GM19324 (cell line): ENCODE data around the gene EDN1.
A peak's percentile ranks its signal among the peaks of the same experiment; 100 is the strongest.

Experiments used
- ATAC-seq: cut with Tn5 transposase; IDR thresholded peaks from one replicate; pipeline ENCODE4 v1.9.1; 2021; ENCODE audit warnings: mild to moderate bottlenecking, moderate library complexity; ENCODE audit not compliant: unreplicated experiment, low FRiP score

EDN1 gene

DNA sequence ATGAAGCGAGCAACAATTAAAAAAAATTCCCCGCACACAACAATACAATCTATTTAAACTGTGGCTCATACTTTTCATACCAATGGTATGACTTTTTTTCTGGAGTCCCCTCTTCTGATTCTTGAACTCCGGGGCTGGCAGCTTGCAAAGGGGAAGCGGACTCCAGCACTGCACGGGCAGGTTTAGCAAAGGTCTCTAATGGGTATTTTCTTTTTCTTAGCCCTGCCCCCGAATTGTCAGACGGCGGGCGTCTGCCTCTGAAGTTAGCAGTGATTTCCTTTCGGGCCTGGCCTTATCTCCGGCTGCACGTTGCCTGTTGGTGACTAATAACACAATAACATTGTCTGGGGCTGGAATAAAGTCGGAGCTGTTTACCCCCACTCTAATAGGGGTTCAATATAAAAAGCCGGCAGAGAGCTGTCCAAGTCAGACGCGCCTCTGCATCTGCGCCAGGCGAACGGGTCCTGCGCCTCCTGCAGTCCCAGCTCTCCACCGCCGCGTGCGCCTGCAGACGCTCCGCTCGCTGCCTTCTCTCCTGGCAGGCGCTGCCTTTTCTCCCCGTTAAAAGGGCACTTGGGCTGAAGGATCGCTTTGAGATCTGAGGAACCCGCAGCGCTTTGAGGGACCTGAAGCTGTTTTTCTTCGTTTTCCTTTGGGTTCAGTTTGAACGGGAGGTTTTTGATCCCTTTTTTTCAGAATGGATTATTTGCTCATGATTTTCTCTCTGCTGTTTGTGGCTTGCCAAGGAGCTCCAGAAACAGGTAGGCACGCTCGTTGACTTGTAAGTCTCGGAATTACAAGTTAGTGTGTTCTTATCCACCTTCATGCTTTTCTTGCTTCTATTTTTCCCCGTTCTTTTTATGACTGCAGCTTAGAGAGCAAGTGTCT lies at the start of gene EDN1:
EDN1 (plus strand) TSS at position 429 of the 888 bp plus-strand sequence; CDS start at position 698, 269 bp downstream.
- peak; percentile 73 for ATAC-seq

DNA sequence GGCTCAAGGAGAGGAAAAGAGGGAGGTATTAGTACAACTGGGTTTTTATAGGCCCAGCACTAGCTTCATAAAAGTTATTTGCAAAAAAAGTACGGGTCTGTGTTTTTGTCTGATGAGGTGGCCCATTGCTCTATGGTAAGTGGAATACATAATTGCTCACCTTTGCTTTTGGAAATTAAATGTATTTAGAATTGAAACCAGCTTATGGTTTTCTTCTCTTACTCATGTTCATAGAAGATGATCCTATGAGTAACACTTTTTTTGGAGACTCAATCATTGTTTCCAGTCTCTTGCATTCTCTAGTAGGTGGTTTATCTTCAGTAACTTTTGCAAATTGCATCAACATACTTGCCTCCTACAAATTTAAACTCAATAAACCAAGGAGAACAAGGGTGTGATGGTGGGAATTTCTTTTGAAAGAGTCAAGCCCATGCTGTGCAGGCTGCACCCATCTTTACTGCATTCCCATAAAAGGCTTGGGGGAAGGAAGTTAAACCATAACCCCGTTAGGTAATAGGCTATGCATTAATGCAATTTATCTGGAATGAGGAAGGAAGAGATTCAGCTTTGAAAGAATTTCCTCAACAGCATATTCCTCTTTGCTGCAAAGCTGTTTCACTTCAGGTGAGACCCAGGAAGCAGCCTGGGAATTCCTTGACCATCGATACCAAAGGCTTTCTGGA lies 48.5 kb upstream of the EDN1 start:
- ATAC-seq, result no peak

- no peak for ATAC-seq
Measured at GRCh38 chr6:12243169-12243568, 47.0 kb upstream of the EDN1 start.

DNA sequence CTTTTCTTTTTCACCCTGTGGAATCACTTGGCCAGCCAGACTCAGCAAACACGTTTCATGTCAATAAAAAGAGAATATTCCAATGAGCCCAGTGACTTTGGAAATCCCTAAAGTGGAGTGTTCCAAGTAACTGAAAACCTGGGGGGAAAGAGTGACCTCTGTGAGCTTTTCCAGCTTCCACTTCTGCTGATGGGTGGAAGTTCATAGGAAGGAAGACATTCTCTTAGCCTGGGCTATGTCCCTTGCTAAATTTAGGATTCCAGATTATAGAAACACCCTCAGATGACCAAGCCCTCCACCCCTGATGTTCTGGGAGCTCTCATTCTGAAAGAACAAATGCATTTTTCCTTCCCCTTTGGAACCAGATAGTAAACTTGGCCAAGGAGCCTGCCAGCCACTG lies 44.8 kb upstream of the EDN1 start:
- ATAC-seq, result no peak

GRCh38 chr6:12245763-12246718 lies 44.1 kb upstream of the EDN1 start:
- ATAC-seq, result no peak

DNA sequence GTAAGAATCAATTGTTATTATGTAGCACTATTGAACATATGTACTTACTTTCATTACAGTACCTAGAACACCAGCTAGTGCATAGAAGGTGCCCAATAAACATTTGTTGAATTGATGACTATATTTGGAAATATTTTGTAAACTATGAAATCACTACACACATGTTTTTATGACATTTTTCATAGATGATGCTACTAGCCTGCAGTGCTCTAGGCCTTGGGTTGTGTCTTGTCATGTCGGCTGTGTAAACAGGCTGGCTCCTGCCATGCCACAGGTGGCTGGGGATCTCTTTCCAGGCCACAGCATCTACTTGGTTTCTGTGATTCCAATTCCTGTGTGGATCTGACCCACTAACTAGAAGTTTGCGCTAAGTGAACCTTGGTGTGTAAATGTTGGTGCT lies 43.3 kb upstream of the EDN1 start:
- no peak for ATAC-seq

DNA sequence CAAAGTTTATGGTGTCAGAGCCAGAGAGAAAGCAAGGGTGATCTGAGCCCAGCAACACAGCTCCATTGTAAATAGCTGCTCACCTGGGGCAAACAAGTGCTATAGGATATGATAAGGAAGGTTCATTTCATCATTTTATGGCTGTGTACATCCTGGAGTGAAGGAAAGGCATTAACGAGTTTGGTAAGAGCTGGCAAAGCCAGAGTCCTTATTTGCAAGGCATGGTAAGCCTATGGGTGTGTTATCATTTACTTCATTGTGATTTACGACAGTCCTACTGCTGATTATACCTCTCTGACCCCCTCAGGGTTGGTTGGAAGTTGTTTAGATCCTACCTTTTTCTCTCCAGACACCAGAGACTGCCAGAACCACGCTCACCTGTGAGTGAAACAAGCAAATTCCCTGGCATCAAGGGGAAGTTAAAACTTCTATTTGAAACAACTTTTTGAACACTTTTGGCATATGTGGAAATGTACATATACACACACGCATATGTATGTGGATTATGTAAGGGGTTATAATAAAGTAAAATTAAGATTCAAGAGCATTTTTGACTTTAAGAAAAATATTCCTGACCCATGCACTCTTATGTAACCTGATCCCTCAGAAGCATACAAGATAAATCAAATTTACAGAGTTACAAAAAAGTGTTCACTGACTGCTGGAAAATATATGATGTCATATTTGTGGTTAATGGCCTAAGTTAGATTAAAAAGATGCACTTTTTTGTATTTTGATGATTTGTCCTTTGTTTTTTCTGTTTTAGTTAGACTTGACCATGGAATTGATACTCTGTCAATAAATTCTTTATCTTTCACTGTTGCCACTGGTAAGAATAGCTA lies 40.4 kb upstream of the EDN1 start:
- ATAC-seq, result no peak

DNA sequence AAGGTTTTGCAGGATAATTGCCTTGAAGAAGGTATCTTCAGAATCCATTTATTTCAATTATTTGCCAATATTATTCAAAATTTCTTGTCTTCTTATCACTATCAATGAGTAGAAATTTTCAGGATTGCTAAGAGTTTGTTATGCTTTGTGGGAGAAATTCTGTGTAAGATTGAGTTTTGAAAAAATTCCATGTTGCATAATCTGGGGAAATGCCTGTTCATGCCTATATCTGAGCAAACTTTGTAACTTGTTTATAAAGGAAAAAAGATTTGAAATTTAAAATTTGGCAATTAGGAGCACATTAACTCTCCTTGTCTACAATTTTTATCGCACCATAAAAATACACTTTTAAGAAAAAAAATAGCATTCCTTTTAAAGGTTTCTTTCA lies 39.8 kb upstream of the EDN1 start:
- no peak for ATAC-seq

DNA sequence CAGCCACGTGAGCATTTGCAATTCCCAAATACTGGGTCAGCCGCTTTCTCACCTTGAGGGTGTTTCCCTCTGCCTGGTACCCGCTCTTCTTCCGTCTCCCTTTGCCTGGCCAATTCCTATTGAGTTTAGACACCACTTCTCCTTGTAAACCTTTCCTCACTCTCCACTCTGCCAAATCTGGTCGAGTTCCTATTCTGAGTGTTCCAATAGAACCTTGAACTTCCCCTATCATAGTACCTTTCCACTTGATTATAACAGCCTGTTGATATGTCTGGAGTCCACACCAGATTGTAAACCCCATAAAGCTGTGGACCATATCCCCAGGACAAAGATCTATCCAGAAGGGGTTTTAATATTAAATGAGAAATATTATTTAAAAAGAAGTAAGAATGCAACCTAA lies 36.0 kb upstream of the EDN1 start:
- ATAC-seq, result no peak

GRCh38 chr6:12258191-12258590 lies 32.0 kb upstream of the EDN1 start:
- ATAC-seq, result no peak

DNA sequence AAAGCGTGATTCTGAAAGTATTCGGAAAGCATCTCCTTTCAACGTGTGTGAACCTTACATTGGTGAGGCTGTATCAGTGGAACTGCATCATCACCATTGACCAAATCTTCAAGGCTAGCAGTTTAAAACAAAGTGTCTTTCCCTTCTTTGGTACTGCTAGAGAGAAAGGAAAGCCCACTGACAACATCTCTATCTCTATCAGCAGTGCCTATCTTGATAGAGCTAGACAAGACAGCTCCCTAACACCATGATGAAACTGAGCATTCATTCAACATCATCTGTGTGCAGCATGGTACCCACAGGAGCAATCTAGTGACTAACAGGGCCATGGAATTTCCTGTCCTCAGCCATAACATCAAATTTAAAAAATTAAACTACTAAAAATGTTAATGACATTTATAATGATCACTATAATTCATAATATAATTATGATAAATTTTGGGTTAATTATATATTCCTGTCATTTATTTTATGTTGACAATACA lies 31.5 kb upstream of the EDN1 start:
- no peak for ATAC-seq

- ATAC-seq, result no peak
Measured at GRCh38 chr6:12260458-12261093, 29.6 kb upstream of the EDN1 start.

DNA sequence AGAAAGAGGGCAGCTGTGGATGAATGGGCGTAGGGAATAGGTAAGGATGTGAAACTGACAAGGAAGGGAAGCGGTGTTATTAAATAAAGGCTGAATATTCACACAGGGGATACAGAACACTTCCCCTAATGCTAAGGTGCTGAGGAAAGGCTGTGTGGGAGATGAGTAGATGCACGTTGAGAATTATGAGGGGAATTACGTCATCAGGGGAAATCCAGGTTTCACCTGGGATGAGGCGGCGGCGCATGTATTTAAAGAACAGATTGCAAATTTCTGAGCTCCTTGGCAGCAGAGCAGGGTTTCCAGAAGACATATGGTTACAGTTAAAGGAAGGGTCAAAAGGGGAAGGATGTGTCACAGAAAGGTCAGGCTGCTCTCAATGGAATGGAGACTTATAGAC lies 28.7 kb upstream of the EDN1 start:
- no peak for ATAC-seq

- no peak for ATAC-seq
Measured at GRCh38 chr6:12262236-12263061, 27.7 kb upstream of the EDN1 start.

DNA sequence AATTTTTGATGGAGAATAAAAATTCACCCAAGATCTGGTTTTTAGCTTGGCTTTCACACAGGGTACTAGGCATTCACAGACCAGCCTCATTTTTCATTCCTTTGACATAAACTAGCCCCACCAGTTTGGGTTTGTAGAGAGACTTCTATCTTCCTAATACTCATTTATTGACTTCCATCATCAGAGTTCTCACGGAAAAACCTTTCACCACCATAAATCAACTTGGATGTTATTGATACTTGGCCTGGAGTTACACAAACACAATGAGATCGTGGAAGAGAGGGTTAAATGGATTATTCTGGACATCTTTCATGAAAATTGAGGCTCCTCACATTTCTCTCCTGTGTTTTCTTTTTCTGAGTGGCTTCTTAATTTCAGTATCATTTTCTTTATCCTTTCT lies 26.8 kb upstream of the EDN1 start:
- no peak for ATAC-seq

- ATAC-seq, result no peak
Measured at GRCh38 chr6:12264671-12265070, 25.5 kb upstream of the EDN1 start.

DNA sequence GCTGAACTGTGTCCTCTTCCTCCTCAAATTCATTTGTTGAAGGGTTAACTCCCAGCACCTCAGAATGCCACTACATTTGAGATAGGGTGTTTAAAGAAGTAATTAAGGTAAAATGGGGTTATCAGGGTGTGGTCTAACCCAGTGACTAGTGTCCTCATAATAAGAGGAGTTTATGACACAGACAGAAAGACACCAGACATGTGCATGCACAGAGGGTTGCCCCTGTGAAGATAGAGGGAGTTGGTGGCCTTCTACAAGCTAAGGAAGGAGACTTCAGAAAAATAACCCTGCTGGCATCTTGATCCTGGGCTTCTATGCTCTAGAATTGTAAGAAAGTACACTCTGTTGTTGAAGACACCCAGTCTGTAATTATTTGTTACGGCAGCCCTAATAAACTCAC lies 24.9 kb upstream of the EDN1 start:
- no peak for ATAC-seq

GRCh38 chr6:12265791-12266190 lies 24.4 kb upstream of the EDN1 start:
- ATAC-seq, result no peak
